GM12864 (cell line): ENCODE data around the gene HADHB.

Experiments used
- DNase-seq: peaks from one replicate; pipeline ENCODE4 v3.0.0-alpha.2; 2011; ENCODE audit warnings: low read depth
- H3K4me3 ChIP-seq: 2 replicates; pipeline ENCODE4 v1.5.1; 2011; ENCODE audit warnings: mild to moderate bottlenecking, low read depth, low read length, control low read depth
- CTCF ChIP-seq: IDR thresholded peaks from 2 replicates; pipeline ENCODE4 v1.5.1; 2011; ENCODE audit warnings: low read depth, mild to moderate bottlenecking, moderate library complexity, low read length, control low read depth, inconsistent platforms; ENCODE audit errors: missing control alignments

The HADHB gene

GRCh38 chr2:26244309-26245230, at the start of gene HADHB, which contains the start of gene HADHA:
TSS of gene HADHB (plus strand) at chr2:26244939. CDS start at chr2:26254255, 9,316 bp downstream.
TSS of gene HADHA (minus strand) at chr2:26244632. CDS start at chr2:26244596, 36 bp downstream.
- peak; percentile 25 for TF ChIP-seq CTCF
- H3K4me3 ChIP-seq, result peak within 1 kb of the TSS; percentile 83
- peak; percentile 62 for DNase-seq

- DNase-seq, result no peak
- H3K4me3 ChIP-seq, result no peak overlapping the region
- TF ChIP-seq CTCF, result no peak
These were observed 49.4 kb upstream of the HADHB start for GRCh38 chr2:26195040-26195984.

- DNase-seq, result peak; percentile 42
- no peak overlapping the region for H3K4me3 ChIP-seq
- no peak for TF ChIP-seq CTCF
These were observed 47.9 kb upstream of the HADHB start for GRCh38 chr2:26196683-26197418.

GRCh38 chr2:26197516-26197915, 47.2 kb upstream of the HADHB start:
- no peak overlapping the region for H3K4me3 ChIP-seq
- DNase-seq, result no peak
- no peak for TF ChIP-seq CTCF

GRCh38 chr2:26202981-26203490, 41.7 kb upstream of the HADHB start:
- H3K4me3 ChIP-seq, result no peak overlapping the region
- no peak for DNase-seq
- no peak for TF ChIP-seq CTCF

- no peak overlapping the region for H3K4me3 ChIP-seq
- DNase-seq, result no peak
- TF ChIP-seq CTCF, result no peak
These were observed 40.8 kb upstream of the HADHB start for GRCh38 chr2:26203906-26204305.
